Smooth muscle cell (in vitro differentiated cells): ENCODE results near the gene ABLIM2. TPM values are rescaled to one million over a fixed set of nuclear protein-coding genes. Genes with fewer than 3 reads are reported as not detected.

ENCODE experiments used
- DNase-seq: peaks from one replicate; lab custom pipeline; 2025; ENCODE audit not compliant: unreplicated experiment; lab: John Stamatoyannopoulos, UW
- H2AFZ ChIP-seq: fragments of 200-600 bp; sonication (generic); 2 replicates; pipeline ENCODE4 v1.6.0; 2016; ENCODE audit warnings: antibody characterized with exemption, low read depth, mild to moderate bottlenecking
- H3F3A ChIP-seq: fragments of 200-600 bp; sonication (generic); 2 replicates; pipeline ENCODE4 v1.6.0; 2017; ENCODE audit warnings: antibody characterized with exemption, low read depth
- H3K27ac ChIP-seq: fragments of 200-600 bp; sonication (generic); 2 replicates; pipeline ENCODE4 v1.5.1; 2016; ENCODE audit warnings: low read depth, mild to moderate bottlenecking
- H3K27me3 ChIP-seq: fragments of 200-600 bp; sonication (generic); 2 replicates; pipeline ENCODE4 v1.6.1; 2016; ENCODE audit warnings: low read depth, mild to moderate bottlenecking
- H3K36me3 ChIP-seq: fragments of 200-600 bp; sonication (generic); 2 replicates; pipeline ENCODE4 v1.5.1; 2016; ENCODE audit warnings: low read depth
- H3K4me1 ChIP-seq: fragments of 200-600 bp; sonication (generic); 2 replicates; pipeline ENCODE4 v1.5.1; 2016; ENCODE audit warnings: low read depth
- H3K4me2 ChIP-seq: fragments of 200-600 bp; sonication (generic); 2 replicates; pipeline ENCODE4 v1.6.0; 2016; ENCODE audit warnings: mild to moderate bottlenecking
- H3K4me3 ChIP-seq: fragments of 200-600 bp; sonication (generic); 2 replicates; pipeline ENCODE4 v1.5.1; 2016; ENCODE audit warnings: mild to moderate bottlenecking
- H3K79me2 ChIP-seq: fragments of 200-600 bp; sonication (generic); 2 replicates; pipeline ENCODE4 v1.6.0; 2016; ENCODE audit warnings: low read depth, mild to moderate bottlenecking
- H3K9ac ChIP-seq: fragments of 200-600 bp; sonication (generic); 2 replicates; pipeline ENCODE4 v1.6.0; 2016; ENCODE audit warnings: low read depth
- H3K9me3 ChIP-seq: fragments of 200-600 bp; sonication (generic); replicated peaks from 2 replicates; pipeline ENCODE4 v1.5.1; 2016; ENCODE audit warnings: low read depth
- H4K20me1 ChIP-seq: fragments of 200-600 bp; sonication (generic); 2 replicates; pipeline ENCODE4 v1.6.0; 2016; ENCODE audit warnings: low read depth
- CTCF ChIP-seq: fragments of 200-600 bp; sonication (generic); IDR thresholded peaks from 2 replicates; pipeline ENCODE4 v1.5.1; 2017; ENCODE audit warnings: borderline replicate concordance, mild to moderate bottlenecking, antibody characterized with exemption; ENCODE audit not compliant: insufficient read depth, poor library complexity, severe bottlenecking
- WGBS: methylation state at CpG from one replicate; pipeline ENCODE4 v1.1.7; 2016; ENCODE audit warnings: low lambda C conversion rate; 5-methylcytosine and 5-hydroxymethylcytosine counted together
- polyA plus RNA-seq: library from polyadenylated mRNA; unstranded; fragments of >200 nt; fragmentation: Nextera tagmentation; extraction: Ambion mirVana; gene quantifications from 2 replicates; pipeline ENCODE4 v1.2.1, GENCODE V29; 2016
- total RNA-seq: library from RNA; depleted of rRNA; stranded (reverse); fragments of >200 nt; gene quantifications from 2 replicates; pipeline ENCODE4 v1.2.3, GENCODE V29; 2014

ABLIM2 gene
- total and polyA plus RNA-seq, 2 experiments from 2014 or later = 0.08 TPM; not detected in 1

DNA sequence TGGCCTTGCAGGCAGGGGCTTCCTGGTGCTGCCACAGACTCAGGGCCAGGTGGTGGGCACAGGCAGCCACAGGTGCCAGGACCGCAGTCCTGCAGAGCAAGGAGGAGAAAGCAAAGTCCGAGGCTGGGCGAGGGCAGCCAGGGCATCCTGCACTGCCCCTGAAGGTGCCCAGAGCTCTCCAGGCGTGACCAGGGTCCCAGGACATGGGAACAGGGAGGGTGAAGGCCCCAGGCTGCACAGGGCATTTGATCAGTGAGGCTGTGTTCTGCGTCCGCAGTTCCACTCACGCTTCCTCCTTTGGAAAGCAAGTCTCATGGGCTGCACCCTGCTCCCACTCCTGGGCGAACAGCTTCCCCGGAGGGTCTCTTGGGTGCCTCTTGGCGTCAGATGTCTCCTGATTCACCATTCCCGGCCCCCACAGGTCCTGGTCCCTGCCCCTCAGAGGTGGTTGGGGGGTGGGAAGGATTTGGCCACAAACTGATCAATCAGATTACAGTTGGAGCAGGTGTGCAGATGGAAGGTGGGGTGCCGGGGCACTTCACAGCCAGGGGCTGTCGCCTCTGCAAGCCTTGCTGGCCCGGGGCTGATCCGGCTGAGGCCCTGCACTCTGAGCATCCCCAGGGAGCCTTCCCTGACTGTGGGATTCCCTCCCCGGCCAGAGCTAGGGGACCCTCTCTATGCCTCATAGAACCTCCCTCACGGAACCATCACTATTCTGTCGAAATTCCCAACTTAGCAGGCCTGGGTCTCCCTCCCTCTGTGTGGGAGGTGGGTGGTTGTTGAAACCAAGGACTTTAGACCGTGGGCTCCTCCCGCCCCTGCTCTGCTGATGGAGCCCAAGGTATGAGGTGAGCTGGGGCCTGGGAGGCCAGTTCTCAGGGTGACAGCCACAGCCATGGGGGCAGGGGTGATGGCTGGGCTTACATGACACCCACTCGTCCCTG is 43.8 kb upstream of the ABLIM2 start:
- Histone ChIP-seq H3K4me3 (no peak overlapping the region), H3K79me2 (peaks cover 17% of the 10 kb centered on the region), H4K20me1 (no peaks in the 10 kb centered on the region), H3K9ac (no peak overlapping the region), H3K4me2 (no peak overlapping the region), H3K9me3 (no peaks in the 10 kb centered on the region), H3K4me1 (peaks cover 10% of the 10 kb centered on the region), H3K36me3 (no peaks in the 10 kb centered on the region), H3K27me3 (no peaks in the 10 kb centered on the region), H3K27ac (no peak overlapping the region), H3F3A (no peaks in the 10 kb centered on the region), H2AFZ (no peak overlapping the region)
- WGBS = 85% methylated on average over 21 of the region's 21 CpGs
- DNase-seq = no peak
- TF ChIP-seq CTCF = no peak

DNA sequence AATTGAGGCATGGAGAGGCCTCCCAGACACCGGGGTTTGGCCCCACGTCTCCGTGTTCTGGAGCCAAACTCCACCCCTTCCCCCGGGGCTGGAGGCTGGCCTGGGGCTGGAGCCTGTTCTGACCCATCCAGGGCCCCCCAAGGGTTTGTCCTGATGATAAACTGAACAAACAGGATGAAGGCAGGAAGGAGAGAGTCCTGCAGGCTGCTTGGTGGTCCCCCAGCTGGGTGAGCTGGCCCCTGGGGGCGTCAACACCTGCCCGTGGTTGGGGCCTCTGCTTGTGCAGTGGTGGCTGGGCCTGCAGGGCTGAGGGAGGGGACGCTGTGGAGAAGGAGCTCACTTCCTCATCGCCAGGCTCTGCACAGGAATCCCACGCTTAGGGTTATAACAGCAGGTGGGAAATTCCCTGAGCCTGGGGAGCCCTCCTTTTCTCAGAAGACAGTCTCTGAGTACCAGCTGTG is 42.7 kb upstream of the ABLIM2 start:
- H3K9ac ChIP-seq = peak overlapping the region; percentile 45

DNA sequence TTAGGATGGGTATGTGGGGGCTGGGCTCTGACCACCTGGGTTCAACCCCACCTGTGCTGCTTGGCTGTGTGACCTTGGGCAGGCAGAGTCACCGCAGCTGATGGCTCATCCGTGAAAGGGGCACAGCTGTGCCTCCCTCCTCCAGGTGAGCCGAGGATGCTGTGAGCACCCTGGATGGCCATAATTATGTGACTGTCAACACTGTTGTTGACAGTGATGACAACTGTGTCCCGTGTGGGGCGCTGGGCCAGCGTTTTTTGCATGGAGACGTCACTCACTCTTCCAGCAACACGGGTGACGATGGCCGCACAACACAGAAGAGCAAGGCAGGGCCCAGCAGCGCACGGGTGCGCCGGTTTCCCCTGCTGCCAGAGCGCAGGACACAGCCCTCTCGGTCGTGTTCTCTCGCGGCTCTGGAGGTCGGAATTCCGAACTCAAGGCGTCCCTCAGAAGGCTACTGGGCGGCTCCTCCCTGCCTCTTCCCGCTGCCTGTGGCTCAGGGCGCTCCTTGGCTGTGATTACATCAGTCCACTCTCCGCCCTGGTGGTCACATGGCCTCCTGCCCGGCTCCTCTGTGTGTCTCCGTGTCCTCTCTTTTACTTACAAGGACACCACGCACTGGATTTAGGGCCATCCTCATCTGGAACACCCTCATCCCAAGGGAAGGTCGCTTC is 41.8 kb upstream of the ABLIM2 start:
- 69% methylated on average over 28 of the region's 30 CpGs for WGBS
- Histone ChIP-seq H3K4me2 (peak overlapping the region; percentile 81), H3K4me3 (peak overlapping the region; percentile 39), H3F3A (no peaks in the 10 kb centered on the region), H4K20me1 (no peaks in the 10 kb centered on the region), H3K9ac (peak overlapping the region; percentile 45), H3K9me3 (no peaks in the 10 kb centered on the region), H3K27ac (peak overlapping the region; percentile 52), H2AFZ (peak overlapping the region; percentile 60), H3K4me1 (peaks cover 6% of the 10 kb centered on the region), H3K79me2 (peaks cover 17% of the 10 kb centered on the region), H3K36me3 (no peaks in the 10 kb centered on the region), H3K27me3 (no peaks in the 10 kb centered on the region)
- TF ChIP-seq CTCF = no peak
- no peak for DNase-seq

More for the DNA sequence above, 42.7 kb upstream of the ABLIM2 start:
- TF ChIP-seq CTCF = no peak
- Histone ChIP-seq H3K27ac (peak overlapping the region; percentile 21), H4K20me1 (no peaks in the 10 kb centered on the region), H3K27me3 (no peaks in the 10 kb centered on the region), H3K4me1 (peaks cover 10% of the 10 kb centered on the region), H2AFZ (no peak overlapping the region), H3F3A (no peaks in the 10 kb centered on the region), H3K4me3 (no peak overlapping the region), H3K79me2 (peaks cover 17% of the 10 kb centered on the region), H3K9me3 (no peaks in the 10 kb centered on the region), H3K36me3 (no peaks in the 10 kb centered on the region), H3K4me2 (peak overlapping the region; percentile 81)
- WGBS = 55% methylated on average over 9 of the region's 9 CpGs
- no peak for DNase-seq
